ENCODE data around the gene PRDX1. TPM values are rescaled to one million over a fixed set of nuclear protein-coding genes. Genes with fewer than 3 reads are reported as not detected.

PRDX1 gene
- total RNA-seq: 526 and 540 TPM in 2 replicates

DNA sequence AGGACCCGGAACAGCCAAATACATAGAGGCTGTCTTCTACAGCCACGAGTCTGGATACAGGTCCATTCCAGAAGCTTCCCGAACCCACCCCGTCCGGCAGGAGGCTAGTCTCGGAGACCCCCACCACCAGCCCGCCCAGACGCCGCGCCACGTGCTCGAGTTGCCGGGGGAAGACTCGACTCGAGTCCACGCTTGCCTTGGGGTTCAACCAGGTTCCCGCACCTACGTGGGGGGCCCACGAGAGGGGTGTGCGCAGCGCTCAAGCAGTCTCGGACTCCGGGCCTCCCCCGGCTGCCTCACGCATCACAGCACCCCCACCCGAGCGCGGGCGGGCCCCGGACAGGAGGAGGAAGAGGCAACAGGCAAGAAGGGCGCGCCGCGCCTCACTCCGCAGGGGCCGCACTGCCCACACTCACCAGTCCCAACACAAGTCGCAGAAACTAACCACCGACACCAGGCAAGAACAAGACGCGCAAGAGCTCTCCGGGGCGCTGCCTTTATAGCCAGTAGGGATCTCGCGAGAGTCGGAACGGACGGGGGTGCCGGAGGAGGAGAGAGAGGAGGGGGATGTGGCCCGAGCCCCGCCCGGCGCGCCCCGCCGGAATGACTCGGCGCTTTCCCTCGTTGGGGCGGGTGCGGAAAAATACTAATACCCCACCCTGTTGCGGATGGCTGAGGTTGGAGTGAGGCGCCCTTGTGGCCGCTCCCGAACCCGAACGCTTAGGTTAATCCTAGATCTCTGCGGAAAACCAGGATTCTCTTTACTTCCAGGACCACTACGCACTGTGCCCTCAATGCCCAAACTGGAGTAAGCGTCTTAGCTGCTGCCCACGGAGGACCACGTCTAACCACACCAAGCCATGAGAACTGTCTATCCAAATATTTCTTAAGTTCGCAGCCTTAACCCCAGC, at the start of gene PRDX1:
Gene PRDX1, minus strand, starts transcription at position 472 of the 911 bp plus-strand sequence. CDS start 2,841 bp downstream, outside the sequence.

GRCh38 chr1:45550401-45551351, 29.0 kb upstream of the PRDX1 start, which contains the start of gene AKR1A1:
TSS of gene AKR1A1 (plus strand) at chr1:45550826. CDS start at chr1:45561795, 10,969 bp downstream.

DNA sequence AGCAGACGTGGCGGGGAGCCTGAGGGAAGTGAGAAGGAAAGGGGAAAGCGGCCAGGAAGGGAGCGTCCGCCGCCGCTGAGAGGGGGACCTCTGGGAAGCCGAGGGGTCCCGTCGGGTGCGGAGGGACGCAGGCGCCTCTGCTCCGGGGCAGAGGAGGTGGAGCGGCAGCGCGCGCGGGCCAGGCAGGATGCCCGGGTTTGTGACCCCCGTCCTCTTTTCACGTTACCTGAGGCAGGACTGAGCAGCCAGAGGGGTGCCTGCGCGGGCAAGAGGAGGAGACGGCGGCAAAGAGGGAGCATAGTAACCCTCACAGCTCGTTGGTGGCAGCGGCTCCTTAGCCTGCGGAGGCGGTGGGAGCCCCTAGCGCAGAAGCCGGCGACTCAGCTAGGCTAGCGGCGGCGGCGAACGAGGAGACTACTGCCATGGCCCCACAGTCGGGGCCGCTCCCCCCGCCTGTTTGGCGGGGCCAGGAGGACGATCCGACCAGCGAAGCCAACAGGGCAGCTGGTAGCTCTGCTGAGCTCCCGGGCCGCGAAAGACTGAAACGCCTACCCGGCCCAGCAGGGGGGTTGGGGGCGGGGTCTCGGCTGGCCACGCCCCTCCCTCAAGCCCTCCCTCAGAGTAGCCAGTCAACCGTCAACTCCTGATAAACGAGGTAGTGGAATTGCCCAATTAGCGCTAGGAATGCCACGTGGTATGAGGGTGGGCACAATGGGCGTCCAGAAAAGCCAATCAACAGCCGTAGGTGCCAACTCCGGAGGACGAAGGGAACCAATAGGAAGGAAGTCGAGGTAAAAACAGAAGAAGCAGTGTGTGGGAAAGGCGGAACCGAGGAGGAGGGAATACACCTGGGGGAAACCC, 30.8 kb downstream of the PRDX1 start, which contains the start of gene TESK2:
Gene TESK2, minus strand, starts transcription at position 538 of the 861 bp plus-strand sequence. CDS start 33,378 bp downstream, outside the sequence.

Other genes with a start within 250 kb of the PRDX1 start
- 0.96 and 1.9 TPM in 2 replicates for gene HPDL, start 195.0 kb downstream of the PRDX1 start, total RNA-seq
- gene TOE1, start 181.7 kb downstream of the PRDX1 start, total RNA-seq: 1.9 and 5.1 TPM in 2 replicates
- 7.2 and 19.2 TPM in 2 replicates for gene MUTYH, start 181.4 kb downstream of the PRDX1 start, total RNA-seq
- gene TESK2, start 30.7 kb downstream of the PRDX1 start, total RNA-seq: 2.4 and 2.8 TPM in 2 replicates
- gene CCDC163, start 21.8 kb downstream of the PRDX1 start, total RNA-seq: 0.24 and 0.43 TPM in 2 replicates
- 1.7 and 1.9 TPM in 2 replicates for gene MMACHC, start 21.6 kb downstream of the PRDX1 start, total RNA-seq
- gene AKR1A1, start 28.9 kb upstream of the PRDX1 start, total RNA-seq: 82.3 and 137 TPM in 2 replicates
- gene NASP, start 62.2 kb upstream of the PRDX1 start, total RNA-seq: 12.8 and 20.9 TPM in 2 replicates
- gene CCDC17, start 102.2 kb upstream of the PRDX1 start, total RNA-seq: 0.64 and 1.2 TPM in 2 replicates
- 122 and 177 TPM in 2 replicates for gene GPBP1L1, start 164.6 kb upstream of the PRDX1 start, total RNA-seq
- gene TMEM69, start 166.3 kb upstream of the PRDX1 start, total RNA-seq: 16.0 and 18.1 TPM in 2 replicates
- gene IPP, start 228.8 kb upstream of the PRDX1 start, total RNA-seq: 5.8 and 11.5 TPM in 2 replicates